ENCODE measurements around the gene TTC7B. TPM values are rescaled to one million over a fixed set of nuclear protein-coding genes. Genes with fewer than 3 reads are reported as not detected.
"Not testable (repeated sequence)": the region's sequence is repeated elsewhere in the genome, so short reads cannot be mapped to it uniquely, and the experiment has no call there.

TTC7B gene
- total and polyA plus RNA-seq, 2 donors (not counting 3 experiments of a cell fraction or from before 2014, with no cell fraction given) = 46.8 to 76.5 TPM

DNA sequence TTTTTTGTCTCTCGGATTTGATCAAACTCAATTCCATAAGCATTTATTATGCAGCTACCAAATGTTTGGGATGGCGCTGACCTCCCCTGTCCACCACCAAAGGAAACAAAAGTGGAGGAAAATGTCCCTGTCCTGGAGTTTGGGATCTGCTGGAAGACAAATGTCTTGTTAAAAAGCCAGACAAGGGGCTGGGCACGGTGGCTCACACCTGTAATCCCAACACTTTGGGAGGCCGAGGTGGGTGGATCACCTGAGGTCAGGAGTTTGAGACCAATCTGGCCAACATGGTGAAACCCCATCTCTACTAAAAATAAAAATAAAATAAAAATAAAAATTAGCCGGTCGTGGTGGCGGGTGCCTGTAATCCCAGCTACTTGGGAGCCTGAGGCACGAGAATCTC is 22.3 kb upstream of the TTC7B start:
- dilution Hi-C loops (cut with MboI; ENCODE audit: extremely low pct_ligation_motif_present, low sequenced_read_pairs); H4K20me1 ChIP-seq (replicated peaks; ENCODE audit: control insufficient read depth, extremely low read depth, insufficient read depth, low read length); H3K4me1 ChIP-seq (ENCODE audit: control insufficient read depth, extremely low read depth, insufficient read depth, low read length); H3K27ac ChIP-seq (ENCODE audit: insufficient read depth, low read depth, low read length); H3K4me2 ChIP-seq (ENCODE audit: insufficient read depth, low read length); H3K79me2 ChIP-seq (ENCODE audit: control insufficient read depth, insufficient read depth, low read length); FAIRE-seq; DNase-seq (ENCODE audit: low read depth, low spot score); POLR2A ChIA-PET; H3K27me3 ChIP-seq (ENCODE audit: control insufficient read depth in 2 of 2, insufficient read depth in 2 of 2, low read length in 2 of 2); intact Hi-C loops (cut with micrococcal nuclease); H3K9me3 ChIP-seq (replicated peaks; ENCODE audit: control insufficient read depth, insufficient read depth, low read length); H3K9ac ChIP-seq (replicated peaks; ENCODE audit: extremely low read depth, insufficient read depth, low read length); H3K36me3 ChIP-seq (ENCODE audit: control insufficient read depth in 2 of 2, extremely low read depth in 1 of 2, insufficient read depth in 2 of 2, low read length in 2 of 2); H2AFZ ChIP-seq (ENCODE audit: low read depth, low read length); H3K9me1 ChIP-seq (replicated peaks; ENCODE audit: control insufficient read depth, extremely low read depth, insufficient read depth, low read length); H3K4me3 ChIP-seq (replicated peaks in 1 of 3; ENCODE audit: insufficient read depth in 1 of 3, low read depth in 1 of 3, low read length in 3 of 3); BruUV-seq (replicated peaks): not testable (repeated sequence)
- CTCF ChIA-PET = interaction anchor here (0.7 kb wide), 1 partner anchor 339 kb away, joined by 3 read pairs; no protein-coding TSS in a partner anchor

DNA sequence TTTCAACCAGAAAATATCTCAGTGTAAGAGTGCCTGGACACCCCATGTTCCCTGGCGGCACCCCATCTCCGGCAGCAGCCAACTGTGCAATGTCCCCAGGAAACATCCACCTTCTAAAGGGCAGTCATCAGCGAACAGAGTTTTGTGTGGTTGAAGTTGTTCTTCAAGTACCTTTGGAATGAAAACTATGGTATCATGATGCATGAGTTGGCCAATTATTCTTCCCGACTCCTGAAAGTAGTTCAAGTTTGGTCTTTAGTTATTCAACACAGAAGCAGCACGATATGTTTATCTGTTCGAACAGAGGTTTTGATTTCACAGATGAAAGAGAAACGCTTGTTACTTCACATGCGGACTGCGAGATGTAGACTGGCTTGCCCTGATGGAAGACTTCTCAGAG is 21.1 kb upstream of the TTC7B start:
- dilution Hi-C loops (cut with MboI; ENCODE audit: extremely low pct_ligation_motif_present, low sequenced_read_pairs) = no loop called here
- FAIRE-seq (no peak), DNase-seq (ENCODE audit: low read depth, low spot score) (no peak)
- intact Hi-C loops (cut with micrococcal nuclease) = no loop called here
- BruUV-seq (replicated peaks) = no TSS peak
- no peaks in the 10 kb centered on the region for H3K9me1 ChIP-seq (replicated peaks; ENCODE audit: control insufficient read depth, extremely low read depth, insufficient read depth, low read length)
- TF ChIP-seq POLR2AphosphoS5 (IDR thresholded peaks at IDR 0.05; ENCODE audit: insufficient read depth, low read depth, low read length) (no peak), EZH2 (IDR thresholded peaks at IDR 0.05; ENCODE audit: borderline replicate concordance, low read depth, low read length, severe bottlenecking) (no peak), FOS (IDR thresholded peaks at IDR 0.05; ENCODE audit: borderline replicate concordance, insufficient read depth, low read length) (no peak), JUN (IDR thresholded peaks at IDR 0.05; ENCODE audit: borderline replicate concordance, insufficient read depth, insufficient read length, low read depth) (no peak), POLR2A (IDR thresholded peaks at IDR 0.05; ENCODE audit: low read depth, low read length) (no peak), GATA2 (IDR thresholded peaks at IDR 0.05; ENCODE audit: insufficient read depth, insufficient read length, low read depth, low read length) (no peak), MYC (IDR thresholded peaks at IDR 0.05; ENCODE audit: low read depth, low read length) (no peak)
- TF ChIP-seq, protein P1, sequence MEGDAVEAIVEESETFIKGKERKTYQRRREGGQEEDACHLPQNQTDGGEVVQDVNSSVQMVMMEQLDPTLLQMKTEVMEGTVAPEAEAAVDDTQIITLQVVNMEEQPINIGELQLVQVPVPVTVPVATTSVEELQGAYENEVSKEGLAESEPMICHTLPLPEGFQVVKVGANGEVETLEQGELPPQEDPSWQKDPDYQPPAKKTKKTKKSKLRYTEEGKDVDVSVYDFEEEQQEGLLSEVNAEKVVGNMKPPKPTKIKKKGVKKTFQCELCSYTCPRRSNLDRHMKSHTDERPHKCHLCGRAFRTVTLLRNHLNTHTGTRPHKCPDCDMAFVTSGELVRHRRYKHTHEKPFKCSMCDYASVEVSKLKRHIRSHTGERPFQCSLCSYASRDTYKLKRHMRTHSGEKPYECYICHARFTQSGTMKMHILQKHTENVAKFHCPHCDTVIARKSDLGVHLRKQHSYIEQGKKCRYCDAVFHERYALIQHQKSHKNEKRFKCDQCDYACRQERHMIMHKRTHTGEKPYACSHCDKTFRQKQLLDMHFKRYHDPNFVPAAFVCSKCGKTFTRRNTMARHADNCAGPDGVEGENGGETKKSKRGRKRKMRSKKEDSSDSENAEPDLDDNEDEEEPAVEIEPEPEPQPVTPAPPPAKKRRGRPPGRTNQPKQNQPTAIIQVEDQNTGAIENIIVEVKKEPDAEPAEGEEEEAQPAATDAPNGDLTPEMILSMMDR (IDR thresholded peaks at IDR 0.05; ENCODE audit: extremely low read depth in 1 of 2, insufficient read depth in 1 of 2, low read depth in 1 of 2, low read length in 2 of 2) = no peak
- TF ChIP-seq, protein P2, sequence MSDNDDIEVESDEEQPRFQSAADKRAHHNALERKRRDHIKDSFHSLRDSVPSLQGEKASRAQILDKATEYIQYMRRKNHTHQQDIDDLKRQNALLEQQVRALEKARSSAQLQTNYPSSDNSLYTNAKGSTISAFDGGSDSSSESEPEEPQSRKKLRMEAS (IDR thresholded peaks at IDR 0.05; ENCODE audit: insufficient read depth, insufficient read length) = no peak
- H3K79me2 ChIP-seq (ENCODE audit: control insufficient read depth, insufficient read depth, low read length) = no peaks in the 10 kb centered on the region
- H3K4me1 ChIP-seq (ENCODE audit: control insufficient read depth, extremely low read depth, insufficient read depth, low read length) = peaks cover 5% of the 10 kb centered on the region
- H3K4me2 ChIP-seq (ENCODE audit: insufficient read depth, low read length) = no peak overlapping the region
- no peaks in the 10 kb centered on the region for H4K20me1 ChIP-seq (replicated peaks; ENCODE audit: control insufficient read depth, extremely low read depth, insufficient read depth, low read length)
- H3K27me3 ChIP-seq (ENCODE audit: control insufficient read depth in 2 of 2, insufficient read depth in 2 of 2, low read length in 2 of 2) = no peaks in the 10 kb centered on the region
- no peaks in the 10 kb centered on the region for H3K36me3 ChIP-seq (ENCODE audit: control insufficient read depth in 2 of 2, extremely low read depth in 1 of 2, insufficient read depth in 2 of 2, low read length in 2 of 2)
- no peak overlapping the region for H2AFZ ChIP-seq (ENCODE audit: low read depth, low read length)
- POLR2A ChIA-PET = no interaction called here
- CTCF ChIA-PET = no interaction called here
- H3K27ac ChIP-seq (ENCODE audit: insufficient read depth, low read depth, low read length) = no peak overlapping the region
- no peaks in the 10 kb centered on the region for H3K9me3 ChIP-seq (replicated peaks; ENCODE audit: control insufficient read depth, insufficient read depth, low read length)
- H3K9ac ChIP-seq (replicated peaks; ENCODE audit: extremely low read depth, insufficient read depth, low read length) = no peak overlapping the region
- H3K4me3 ChIP-seq (replicated peaks in 1 of 3; ENCODE audit: insufficient read depth in 1 of 3, low read depth in 1 of 3, low read length in 3 of 3) = no peak overlapping the region

All from endothelial cell of umbilical vein (primary cell).